ENCODE data around the gene RGS19. TPM values are rescaled to one million over a fixed set of nuclear protein-coding genes. Genes with fewer than 3 reads are reported as not detected.

RGS19 gene
- total RNA-seq, 2 experiments from 2014 or later, result 39.6 to 40.2 TPM

DNA sequence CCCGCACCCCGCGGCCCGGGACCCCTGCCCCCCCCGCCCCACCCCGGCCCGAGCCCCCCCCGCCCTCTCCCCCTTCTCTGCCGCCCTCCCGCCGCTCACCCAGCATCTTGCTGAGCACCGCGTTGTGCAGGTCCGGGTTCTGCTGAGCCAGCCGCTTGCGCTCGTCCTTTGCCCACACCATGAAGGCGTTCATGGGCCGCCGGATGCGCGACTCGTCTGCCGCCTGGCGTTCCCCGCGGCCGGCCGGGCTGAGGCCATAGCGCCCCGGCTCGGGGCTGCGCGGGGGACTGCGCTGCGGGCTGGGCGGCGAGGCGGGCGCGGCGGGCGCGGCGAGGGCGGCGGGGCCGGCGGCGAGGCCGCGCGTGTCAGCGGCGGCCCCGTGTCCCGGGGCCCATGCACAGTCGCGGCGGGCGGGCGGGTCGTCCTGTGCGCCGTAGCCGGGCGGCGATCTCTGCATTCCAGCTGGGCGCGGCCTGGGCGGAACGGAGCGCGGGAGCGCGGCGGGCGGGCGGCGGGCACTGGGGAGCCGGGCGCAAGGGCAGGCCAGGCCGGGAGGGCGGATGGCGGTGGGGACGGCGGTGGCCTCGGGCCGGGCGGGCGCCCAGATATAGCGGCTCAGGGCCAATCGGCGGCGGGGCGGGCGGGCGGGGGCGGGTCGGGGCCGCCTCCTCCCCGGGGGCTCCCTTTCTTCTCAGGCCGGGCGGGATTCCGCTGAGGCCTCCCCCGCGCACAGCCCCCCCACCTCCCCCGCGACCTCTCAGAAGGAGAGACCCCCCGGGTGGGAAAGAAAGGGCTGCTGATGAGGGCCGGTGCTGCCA, 30.0 kb downstream of the RGS19 start, which contains the start of gene SOX18:
TSS of gene SOX18 (minus strand) at position 580 of the 818 bp plus-strand sequence. CDS start at position 457, 123 bp downstream.
- Mint-ChIP-seq H3K9me3 (ENCODE audit: low read depth) (no peaks in the 10 kb centered on the region), H3K4me3 (peak within 1 kb of the TSS; percentile 41), H3K36me3 (ENCODE audit: low read depth) (no peaks in the 10 kb centered on the region), H3K27me3 (peaks cover 41% of the 10 kb centered on the region), H3K27ac (no peak within 1 kb of the TSS), H3K4me1 (peaks cover 8% of the 10 kb centered on the region)
- DNase-seq, result peak; percentile 68
- POLR2A ChIA-PET, result no interaction called here
- intact Hi-C loops (cut with DNase I, micrococcal nuclease), result no loop called here
- ATAC-seq, result peak; percentile 63
- CTCF ChIA-PET, result interaction anchor here (0.7 kb wide), 2 partner anchors 8 to 11 kb away, joined by 3 read pairs; no protein-coding TSS in a partner anchor

DNA sequence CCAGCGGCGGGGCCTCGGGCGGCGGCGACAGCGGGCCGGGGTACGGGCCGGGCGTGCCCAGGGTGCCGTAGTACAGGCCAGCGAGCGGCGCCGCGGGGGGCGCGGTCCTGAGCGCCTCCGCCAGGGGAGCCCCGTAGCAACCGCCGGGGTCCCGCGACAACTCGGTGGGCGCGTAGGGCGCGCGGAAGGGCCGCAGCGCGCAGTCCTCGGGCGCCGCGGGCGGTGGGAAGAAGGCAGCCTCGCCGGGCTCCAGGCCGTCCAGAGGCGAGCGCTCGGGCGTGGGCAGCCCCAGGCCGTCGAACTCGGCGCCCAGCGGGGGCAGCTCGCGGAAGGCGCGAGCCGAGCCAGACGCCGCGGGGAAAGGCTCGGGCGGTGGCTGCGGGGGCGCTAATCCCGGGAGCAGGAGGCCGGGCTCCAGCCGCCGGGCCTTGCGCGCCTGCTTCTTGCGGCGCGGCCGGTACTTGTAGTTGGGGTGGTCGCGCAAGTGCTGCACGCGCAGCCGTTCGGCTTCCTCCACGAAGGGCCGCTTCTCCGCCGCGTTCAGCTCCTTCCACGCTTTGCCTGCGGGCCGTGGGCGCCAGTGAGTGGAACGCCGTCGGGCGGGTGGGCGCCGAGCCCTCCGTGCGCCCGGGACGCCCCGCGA, 30.8 kb downstream of the RGS19 start:
- ChIA-PET POLR2A (interaction anchor here (0.5 kb wide), 1 partner anchor 481 kb away, joined by 3 read pairs; no protein-coding TSS in a partner anchor), CTCF (interaction anchor here (0.7 kb wide), 2 partner anchors 9 to 224 kb away, joined by 3 read pairs; no protein-coding TSS in a partner anchor)
- ATAC-seq (no peak), DNase-seq (no peak)
- H3K27ac Mint-ChIP-seq, result no peak overlapping the region
- H3K36me3 Mint-ChIP-seq (ENCODE audit: low read depth), result no peaks in the 10 kb centered on the region
- peaks cover 39% of the 10 kb centered on the region for H3K27me3 Mint-ChIP-seq
- peaks cover 8% of the 10 kb centered on the region for H3K4me1 Mint-ChIP-seq
- no peaks in the 10 kb centered on the region for H3K9me3 Mint-ChIP-seq (ENCODE audit: low read depth)
- intact Hi-C loops (cut with DNase I, micrococcal nuclease), result no loop called here
- no peak overlapping the region for H3K4me3 Mint-ChIP-seq

- H3K36me3 Mint-ChIP-seq (ENCODE audit: low read depth), result no peaks in the 10 kb centered on the region
- intact Hi-C loops (cut with DNase I, micrococcal nuclease), result no loop called here
- DNase-seq (no peak), ATAC-seq (no peak)
- H3K4me3 Mint-ChIP-seq, result no peak overlapping the region
- H3K9me3 Mint-ChIP-seq (ENCODE audit: low read depth), result no peaks in the 10 kb centered on the region
- peaks cover 35% of the 10 kb centered on the region for H3K27me3 Mint-ChIP-seq
- CTCF ChIA-PET, result interaction anchor here (0.7 kb wide), 1 partner anchor 224 kb away, joined by 3 read pairs; no protein-coding TSS in a partner anchor
- H3K4me1 Mint-ChIP-seq, result peaks cover 8% of the 10 kb centered on the region
- H3K27ac Mint-ChIP-seq, result no peak overlapping the region
- POLR2A ChIA-PET, result no interaction called here
Observed at GRCh38 chr20:64047968-64048401, 31.3 kb downstream of the RGS19 start.

- intact Hi-C loops (cut with DNase I, micrococcal nuclease), result no loop called here
- CTCF ChIA-PET, result no interaction called here
- ATAC-seq, result no peak
- Mint-ChIP-seq H3K4me3 (no peak overlapping the region), H3K4me1 (peaks cover 8% of the 10 kb centered on the region), H3K36me3 (ENCODE audit: low read depth) (no peaks in the 10 kb centered on the region), H3K27me3 (peaks cover 31% of the 10 kb centered on the region), H3K9me3 (ENCODE audit: low read depth) (no peaks in the 10 kb centered on the region), H3K27ac (no peak overlapping the region)
- DNase-seq, result no peak
- POLR2A ChIA-PET, result no interaction called here
Observed at GRCh38 chr20:64047046-64047389, 32.3 kb downstream of the RGS19 start.

DNA sequence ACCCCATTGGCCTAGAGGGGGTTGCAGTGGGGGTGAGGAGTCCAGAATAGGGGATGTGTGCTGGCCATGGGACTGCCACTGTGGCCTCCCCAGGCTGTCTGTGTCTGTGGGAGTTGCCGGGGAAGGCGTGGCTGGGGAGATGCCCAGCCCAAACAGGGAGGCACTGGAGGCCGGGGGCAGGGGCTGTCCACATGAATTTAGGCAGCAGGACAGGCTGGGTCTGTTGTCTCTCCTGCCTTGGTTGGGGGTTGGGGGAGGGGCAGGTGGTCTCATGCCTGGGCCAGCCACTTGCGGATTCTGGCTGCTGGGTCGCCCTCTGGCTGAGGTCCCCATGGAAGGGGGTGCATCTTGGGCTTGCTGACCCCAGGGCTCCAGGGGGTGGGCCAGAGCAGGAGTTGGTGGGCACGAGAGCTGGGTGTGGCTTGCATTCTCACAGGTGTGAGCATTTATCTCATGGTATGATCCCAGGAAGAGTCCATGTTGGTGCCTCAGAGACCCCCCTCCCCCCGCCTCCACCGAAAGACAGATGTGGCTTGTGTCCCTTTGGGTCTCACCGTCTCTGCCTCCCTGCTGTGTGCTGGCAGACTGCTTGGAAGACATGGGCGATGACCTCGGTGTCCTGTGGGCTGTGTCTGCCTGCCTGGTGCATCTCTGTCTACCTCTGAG, 33.8 kb downstream of the RGS19 start:
- intact Hi-C loops (cut with DNase I, micrococcal nuclease), result no loop called here
- H3K9me3 Mint-ChIP-seq (ENCODE audit: low read depth), result no peaks in the 10 kb centered on the region
- DNase-seq (no peak), ATAC-seq (no peak)
- no peak overlapping the region for H3K4me3 Mint-ChIP-seq
- H3K4me1 Mint-ChIP-seq, result peaks cover 8% of the 10 kb centered on the region
- no peaks in the 10 kb centered on the region for H3K36me3 Mint-ChIP-seq (ENCODE audit: low read depth)
- CTCF ChIA-PET, result interaction anchor here (0.5 kb wide), 1 partner anchor 64 kb away, joined by 3 read pairs; no protein-coding TSS in a partner anchor
- peaks cover 23% of the 10 kb centered on the region for H3K27me3 Mint-ChIP-seq
- H3K27ac Mint-ChIP-seq, result no peak overlapping the region
- POLR2A ChIA-PET, result no interaction called here

DNA sequence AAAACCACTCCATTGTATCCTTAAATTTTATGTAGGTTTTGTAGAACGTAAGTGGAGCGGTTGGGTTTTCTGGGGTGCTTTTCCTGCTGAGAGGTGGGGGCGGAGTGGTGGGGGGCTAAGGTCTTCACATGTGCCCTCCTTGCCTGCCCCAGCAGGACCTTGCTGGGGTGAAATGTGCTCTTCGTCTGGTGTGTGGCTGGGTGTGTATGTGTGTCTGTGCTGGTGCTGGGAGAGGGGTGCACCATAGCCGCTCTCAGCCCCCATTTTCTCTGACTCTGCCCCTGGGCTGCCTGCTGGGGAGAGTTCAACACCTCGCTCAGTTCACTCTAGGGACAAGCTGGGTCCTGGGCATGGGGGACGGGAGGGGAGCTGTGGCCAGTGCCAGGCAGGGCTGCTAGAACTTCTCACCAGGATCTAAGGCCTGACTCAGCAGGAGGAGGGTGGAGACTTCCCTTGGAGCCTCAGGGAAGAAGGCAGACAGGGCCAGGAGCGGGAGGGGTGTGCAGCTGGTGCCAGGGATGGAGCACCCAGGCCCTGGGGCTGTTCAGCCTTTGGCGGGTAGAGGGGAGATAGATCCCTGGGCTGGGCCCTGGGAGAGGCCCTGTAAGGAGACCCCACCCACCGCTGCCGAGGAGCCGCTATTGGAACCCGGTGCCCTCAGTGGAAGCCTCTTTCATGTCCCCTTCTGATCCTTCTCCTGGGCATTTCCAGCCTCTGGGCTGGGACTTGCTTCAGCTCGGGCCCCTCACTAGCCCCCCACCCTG, 34.7 kb downstream of the RGS19 start:
- Mint-ChIP-seq H3K4me1 (peaks cover 14% of the 10 kb centered on the region), H3K9me3 (ENCODE audit: low read depth) (no peaks in the 10 kb centered on the region), H3K27ac (no peak overlapping the region), H3K36me3 (ENCODE audit: low read depth) (no peaks in the 10 kb centered on the region), H3K4me3 (no peak overlapping the region), H3K27me3 (peaks cover 18% of the 10 kb centered on the region)
- DNase-seq (no peak), ATAC-seq (no peak)
- ChIA-PET POLR2A (interaction anchor here (0.6 kb wide), 1 partner anchor 130 kb away, joined by 3 read pairs; no protein-coding TSS in a partner anchor), CTCF (interaction anchor here (0.6 to 1.2 kb wide), 2 partner anchors 28 to 64 kb away, joined by 3 read pairs; partner anchors contain the start of gene PRPF6)
- intact Hi-C loops (cut with DNase I, micrococcal nuclease), result no loop called here

DNA sequence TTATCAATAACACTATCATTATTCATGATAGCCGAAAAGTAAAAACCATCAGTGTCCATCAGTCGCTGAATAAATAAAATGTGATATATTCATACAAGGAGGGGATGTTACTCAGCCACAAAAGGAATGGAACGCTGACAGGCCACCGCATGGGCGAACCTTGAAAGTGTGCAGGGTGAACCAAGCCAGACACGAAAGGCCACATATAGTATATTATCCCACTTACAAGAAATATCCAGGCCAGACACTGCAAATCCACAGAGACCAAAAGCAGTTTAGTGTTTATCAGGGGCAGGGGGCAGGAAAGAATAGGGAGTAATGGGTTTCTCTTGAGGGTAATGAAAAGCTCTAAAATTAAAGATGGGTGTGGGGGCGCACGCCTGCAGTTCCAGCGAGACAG, 35.5 kb downstream of the RGS19 start:
- Mint-ChIP-seq H3K4me1 (peaks cover 16% of the 10 kb centered on the region), H3K36me3 (ENCODE audit: low read depth) (no peaks in the 10 kb centered on the region), H3K4me3 (peak overlapping the region; percentile 51), H3K9me3 (ENCODE audit: low read depth) (no peaks in the 10 kb centered on the region), H3K27me3 (peaks cover 16% of the 10 kb centered on the region), H3K27ac (no peak overlapping the region)
- ATAC-seq, result no peak
- no peak for DNase-seq
- CTCF ChIA-PET, result interaction anchor here (0.6 to 1.2 kb wide), 2 partner anchors 19 to 63 kb away, joined by 3 read pairs; partner anchors contain the start of gene PRPF6
- POLR2A ChIA-PET, result no interaction called here
- intact Hi-C loops (cut with DNase I, micrococcal nuclease), result no loop called here

DNA sequence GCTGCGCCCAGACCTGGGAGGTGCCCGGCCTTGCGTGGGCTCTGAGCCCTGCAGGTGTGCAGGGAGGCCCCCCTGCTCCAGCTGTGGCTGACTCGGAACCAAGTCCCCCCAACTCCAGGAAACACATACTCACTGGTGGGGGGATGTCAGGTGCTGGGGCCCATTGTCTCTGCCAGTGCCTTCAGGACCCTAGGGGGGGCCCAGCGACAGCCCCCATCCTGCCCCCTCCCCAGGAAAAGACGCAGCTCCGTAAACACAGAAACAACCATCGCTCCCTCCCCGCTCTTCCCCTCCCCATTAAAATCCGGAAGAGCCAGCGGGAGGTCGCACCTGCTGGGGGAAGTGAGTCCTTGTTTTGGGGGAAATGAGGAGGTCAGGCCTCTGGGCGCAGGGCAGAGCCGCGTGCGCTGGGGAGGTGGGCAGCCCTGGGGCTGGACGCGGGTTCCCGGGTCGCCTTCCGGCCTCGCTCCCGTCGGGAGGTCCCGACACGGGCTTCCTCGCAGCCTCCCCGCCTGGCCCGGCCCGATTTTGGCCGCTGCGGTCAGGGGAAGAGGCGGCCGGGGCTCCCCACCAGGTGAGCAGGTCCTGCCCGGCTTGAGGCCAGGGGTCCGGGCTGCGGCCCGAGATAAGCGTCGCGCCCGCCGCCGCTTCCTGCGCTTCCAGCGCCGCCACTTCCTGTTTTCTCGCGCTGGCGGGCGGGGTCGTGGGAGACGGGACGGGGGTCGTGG, 37.1 kb downstream of the RGS19 start:
- intact Hi-C loops (cut with DNase I, micrococcal nuclease), result no loop called here
- ChIA-PET CTCF (interaction anchor here (0.6 to 1.3 kb wide), 4 partner anchors 15 to 60 kb away, joined by 3 to 4 read pairs (median 4); partner anchors contain the start of gene TCEA2), POLR2A (no interaction called here)
- Mint-ChIP-seq H3K4me1 (peaks cover 24% of the 10 kb centered on the region), H3K27ac (peak overlapping the region; percentile 55), H3K9me3 (ENCODE audit: low read depth) (no peaks in the 10 kb centered on the region), H3K27me3 (peaks cover 14% of the 10 kb centered on the region), H3K36me3 (ENCODE audit: low read depth) (no peaks in the 10 kb centered on the region), H3K4me3 (peak overlapping the region; percentile 71)
- ATAC-seq (no peak), DNase-seq (no peak)

DNA sequence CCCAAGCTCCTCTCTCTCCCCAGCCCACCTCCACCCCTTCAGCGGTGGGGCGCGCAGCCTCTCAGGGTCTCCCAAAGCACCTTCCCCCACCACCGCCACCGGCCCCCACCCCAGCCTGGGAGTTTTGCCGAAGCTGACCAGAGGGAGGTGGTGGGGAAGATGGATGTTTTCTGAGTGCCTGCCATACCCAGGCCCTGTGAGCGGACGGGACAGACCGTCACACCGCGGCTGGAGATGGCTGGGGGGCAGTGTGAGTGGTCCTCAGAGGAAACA, 37.6 kb downstream of the RGS19 start:
- peaks cover 29% of the 10 kb centered on the region for H3K4me1 Mint-ChIP-seq
- H3K27ac Mint-ChIP-seq, result peak overlapping the region; percentile 47
- no peaks in the 10 kb centered on the region for H3K9me3 Mint-ChIP-seq (ENCODE audit: low read depth)
- no peak for ATAC-seq
- intact Hi-C loops (cut with DNase I, micrococcal nuclease), result loop anchor here in 1 of 2 experiments (1.0 kb wide), 1 partner anchor 14 kb away; no protein-coding TSS in a partner anchor
- ChIA-PET POLR2A (no interaction called here), CTCF (interaction anchor here (1.0 to 1.3 kb wide), 3 partner anchors 16 to 59 kb away, joined by 3 to 4 read pairs (median 4); partner anchors contain the start of gene TCEA2)
- H3K4me3 Mint-ChIP-seq, result peak overlapping the region; percentile 71
- no peak for DNase-seq
- H3K27me3 Mint-ChIP-seq, result peaks cover 9% of the 10 kb centered on the region
- H3K36me3 Mint-ChIP-seq (ENCODE audit: low read depth), result no peaks in the 10 kb centered on the region

DNA sequence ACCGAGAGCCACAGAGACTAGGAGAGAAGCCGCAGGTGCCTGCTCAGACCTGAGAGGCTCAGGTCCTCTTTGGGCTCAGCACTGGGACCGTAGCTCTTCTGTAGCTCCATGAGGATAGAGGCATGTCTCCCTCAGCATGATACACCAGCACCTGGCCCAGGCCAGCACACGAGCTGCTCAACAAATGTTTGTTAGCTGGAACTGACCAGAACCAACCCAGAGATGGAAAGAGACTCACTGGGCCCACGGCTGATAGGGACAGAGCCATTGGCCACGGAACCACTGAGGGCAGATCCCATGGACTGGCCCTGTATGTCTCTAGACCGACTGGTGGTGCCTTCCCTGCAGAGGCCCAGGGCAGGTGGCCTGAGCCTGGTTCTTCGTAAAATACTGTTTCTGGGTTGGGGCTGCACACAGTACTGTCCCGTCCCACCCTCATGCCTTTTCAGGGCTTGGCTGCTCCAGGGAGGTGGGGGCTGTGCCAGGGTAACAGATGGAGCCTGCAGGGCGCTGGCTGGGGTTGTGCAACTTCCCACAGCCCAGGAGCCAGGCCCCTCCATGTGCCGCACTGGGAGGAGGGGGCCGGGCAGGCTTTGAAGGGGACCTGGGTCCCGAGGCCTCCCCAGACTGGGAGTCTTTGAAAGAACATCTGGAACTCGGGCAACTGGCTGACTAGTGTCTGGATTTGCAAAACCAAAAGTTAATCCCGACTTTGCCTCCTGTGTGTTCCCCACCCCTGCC, 38.1 kb downstream of the RGS19 start:
- H3K27me3 Mint-ChIP-seq, result peaks cover 5% of the 10 kb centered on the region
- H3K4me3 Mint-ChIP-seq, result peak overlapping the region; percentile 71
- ChIA-PET POLR2A (no interaction called here), CTCF (interaction anchor here (1.0 to 2.5 kb wide), 8 partner anchors 10 to 78 kb away, joined by 3 to 13 read pairs (median 4); partner anchors contain the start of gene TCEA2)
- H3K27ac Mint-ChIP-seq, result peak overlapping the region; percentile 47
- DNase-seq (no peak), ATAC-seq (no peak)
- no peaks in the 10 kb centered on the region for H3K9me3 Mint-ChIP-seq (ENCODE audit: low read depth)
- H3K36me3 Mint-ChIP-seq (ENCODE audit: low read depth), result no peaks in the 10 kb centered on the region
- intact Hi-C loops (cut with DNase I, micrococcal nuclease), result loop anchor here in 1 of 2 experiments (1.0 kb wide), 1 partner anchor 14 kb away; no protein-coding TSS in a partner anchor
- H3K4me1 Mint-ChIP-seq, result peaks cover 31% of the 10 kb centered on the region
